A549 (cell line): ENCODE results near the gene EOMES.

ENCODE experiments used
- CHD2 ChIP-seq: fragments of 150-350 bp; IDR thresholded peaks from 2 replicates; pipeline ENCODE4 v1.6.1; 2014; ENCODE audit warnings: low read length; ENCODE audit not compliant: partially characterized antibody
- CTCF ChIP-seq: fragments of >200 bp; sonication (Bioruptor Twin); formaldehyde crosslinking; IDR thresholded peaks from 3 replicates; pipeline ENCODE4 v1.5.1; 2016
- TP53 ChIP-seq: fragments of 250-450 bp; sonication (Bioruptor Pico); IDR thresholded peaks from 2 replicates; pipeline ENCODE4 v1.5.0; 2021; ENCODE audit warnings: mild to moderate bottlenecking, moderate library complexity
- TF ChIP-seq, protein P1 (sequence below): IDR thresholded peaks from 2 replicates; pipeline ENCODE4 v1.6.1; 2012; ENCODE audit warnings: low read depth, borderline replicate concordance
- TF ChIP-seq, protein P2 (sequence below): IDR thresholded peaks from 2 replicates; pipeline ENCODE4 v1.6.1; 2012

GRCh38 chr3:27677565-27677964 lies 44.6 kb downstream of the EOMES start:
- no peak for TF ChIP-seq CHD2
- TF ChIP-seq CTCF: no peak
- TF ChIP-seq, protein P1, sequence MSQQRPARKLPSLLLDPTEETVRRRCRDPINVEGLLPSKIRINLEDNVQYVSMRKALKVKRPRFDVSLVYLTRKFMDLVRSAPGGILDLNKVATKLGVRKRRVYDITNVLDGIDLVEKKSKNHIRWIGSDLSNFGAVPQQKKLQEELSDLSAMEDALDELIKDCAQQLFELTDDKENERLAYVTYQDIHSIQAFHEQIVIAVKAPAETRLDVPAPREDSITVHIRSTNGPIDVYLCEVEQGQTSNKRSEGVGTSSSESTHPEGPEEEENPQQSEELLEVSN: no peak
- TF ChIP-seq TP53 (CRISPR knock-in tag): no peak
- TF ChIP-seq, protein P2, sequence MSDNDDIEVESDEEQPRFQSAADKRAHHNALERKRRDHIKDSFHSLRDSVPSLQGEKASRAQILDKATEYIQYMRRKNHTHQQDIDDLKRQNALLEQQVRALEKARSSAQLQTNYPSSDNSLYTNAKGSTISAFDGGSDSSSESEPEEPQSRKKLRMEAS: peak; percentile 42; the same call in 1 of the 2 replicates
